SK-N-SH (cell line): ENCODE results near the gene OR51E1. TPM values are rescaled to one million over a fixed set of nuclear protein-coding genes. Genes with fewer than 3 reads are reported as not detected.

ENCODE experiments used
- CTCF ChIA-PET: fragments of 300-600, 350-600 bp; formaldehyde crosslinking; extraction: SDS; loops from one replicate; lab custom pipeline; 2021; lab: Yijun Ruan, JAX
- POLR2A ChIA-PET: fragments of 350-600 bp; sonication (Branson Sonifier 250); formaldehyde crosslinking; extraction: SDS; loops from one replicate; lab custom pipeline; 2020; ENCODE audit warnings: antibody characterized with exemption, inconsistent platforms; lab: Yijun Ruan, JAX
- DNase-seq: peaks from one replicate; pipeline ENCODE4 v3.0.0; 2012
- H2AFZ ChIP-seq: fragments of 200-600 bp; sonication (generic); 2 replicates; pipeline ENCODE4 v1.8.1; 2016; ENCODE audit warnings: antibody characterized with exemption, mild to moderate bottlenecking, low read depth
- H3F3A ChIP-seq: fragments of 200-600 bp; sonication (generic); replicated peaks from 2 replicates; pipeline ENCODE3; 2016; ENCODE audit warnings: antibody characterized with exemption, mild to moderate bottlenecking; ENCODE audit not compliant: insufficient read depth
- H3K27ac ChIP-seq, 2 experiments: fragments of 200-500 bp in 1 of 2; fragments of 200-600 bp in 1 of 2; sonication (Bioruptor generic) in 1 of 2; sonication (generic), shearing (Covaris generic) in 1 of 2; 2 replicates each; pipeline versions ENCODE4 v1.5.1 to v1.6.1; 2014 to 2016; ENCODE audit warnings: low read depth in 2 of 2, inconsistent platforms in 1 of 2, low read length in 1 of 2, mild to moderate bottlenecking in 1 of 2, mixed read lengths in 1 of 2
- H3K27me3 ChIP-seq: fragments of 200-600 bp; sonication (generic), shearing (Covaris generic); 2 replicates; pipeline ENCODE4 v1.6.1; 2016; ENCODE audit warnings: mixed run types; ENCODE audit not compliant: insufficient read depth
- H3K36me3 ChIP-seq, 2 experiments: fragments of 200-500 bp in 1 of 2; fragments of 200-600 bp in 1 of 2; sonication (Bioruptor generic) in 1 of 2; sonication (generic) in 1 of 2; replicated peaks in 1 of 2; 2 replicates each; pipeline versions ENCODE3 to v1.5.1; 2014 to 2016; ENCODE audit warnings: low read length in 1 of 2, mild to moderate bottlenecking in 1 of 2; ENCODE audit not compliant: insufficient read depth in 2 of 2, control insufficient read depth in 1 of 2
- H3K4me1 ChIP-seq, 2 experiments: fragments of 200-500 bp in 1 of 2; fragments of 200-600 bp in 1 of 2; sonication (Bioruptor generic) in 1 of 2; sonication (generic), shearing (Covaris generic) in 1 of 2; 2 replicates each; pipeline versions ENCODE4 v1.5.1 to v1.6.1; 2014 to 2016; ENCODE audit warnings: low read depth in 1 of 2, low read length in 1 of 2, mixed run types in 1 of 2; ENCODE audit not compliant: insufficient read depth in 2 of 2, control insufficient read depth in 1 of 2
- H3K4me2 ChIP-seq: fragments of 200-600 bp; sonication (generic), shearing (Covaris generic); 2 replicates; pipeline ENCODE4 v1.6.1; 2017; ENCODE audit warnings: mixed run types
- H3K4me3 ChIP-seq, 2 experiments: fragments of 200-500 bp in 1 of 2; fragments of 200-600 bp in 1 of 2; sonication (Bioruptor generic) in 1 of 2; sonication (generic), shearing (Covaris generic) in 1 of 2; 2 replicates each; pipeline versions ENCODE4 v1.5.1 to v1.8.1; 2014 to 2016; ENCODE audit warnings: low read depth in 2 of 2, inconsistent platforms in 1 of 2, low read length in 1 of 2, mild to moderate bottlenecking in 1 of 2, mixed read lengths in 1 of 2, moderate library complexity in 1 of 2
- H3K79me2 ChIP-seq: fragments of 200-600 bp; sonication (generic); 2 replicates; pipeline ENCODE4 v1.8.1; 2017; ENCODE audit warnings: mild to moderate bottlenecking; ENCODE audit not compliant: insufficient read depth
- H3K9ac ChIP-seq: fragments of 200-600 bp; sonication (generic); 2 replicates; pipeline ENCODE4 v1.6.1; 2017; ENCODE audit warnings: mixed run types
- H3K9me2 ChIP-seq: fragments of 200-600 bp; sonication (generic); 2 replicates; pipeline ENCODE4 v1.6.1; 2017; ENCODE audit warnings: mixed run types
- H3K9me3 ChIP-seq: fragments of 200-600 bp; sonication (generic); 2 replicates; pipeline ENCODE4 v1.6.1; 2017; ENCODE audit warnings: mixed run types, mild to moderate bottlenecking, moderate library complexity
- H4K20me1 ChIP-seq: fragments of 200-600 bp; sonication (generic); 2 replicates; pipeline ENCODE4 v1.6.1; 2017; ENCODE audit warnings: mild to moderate bottlenecking, mixed run types; ENCODE audit not compliant: insufficient read depth
- CTCF ChIP-seq: fragments of 200-600 bp; sonication (generic); IDR thresholded peaks from 2 replicates; pipeline ENCODE4 v1.6.1; 2017; ENCODE audit warnings: antibody characterized with exemption, mild to moderate bottlenecking, moderate library complexity
- GABPA ChIP-seq: IDR thresholded peaks from 2 replicates; pipeline ENCODE4 v1.4.0; 2012; ENCODE audit warnings: low read depth, mild to moderate bottlenecking
- JUND ChIP-seq: IDR thresholded peaks from 2 replicates; pipeline ENCODE4 v1.4.0; 2012
- NFIC ChIP-seq: IDR thresholded peaks from 2 replicates; pipeline ENCODE4 v1.4.0; 2012; ENCODE audit warnings: borderline replicate concordance
- NRF1 ChIP-seq: IDR thresholded peaks from 2 replicates; pipeline ENCODE4 v1.6.1; 2012; ENCODE audit warnings: low read depth, mild to moderate bottlenecking, low read length
- POLR2AphosphoS5 ChIP-seq: IDR thresholded peaks from 2 replicates; pipeline ENCODE4 v1.6.1; 2012; ENCODE audit warnings: low read depth, low read length
- RCOR1 ChIP-seq: fragments of 150-350 bp; IDR thresholded peaks from 2 replicates; pipeline ENCODE4 v1.6.1; 2017; ENCODE audit warnings: antibody characterized with exemption, low read length
- RFX5 ChIP-seq: IDR thresholded peaks from 2 replicates; pipeline ENCODE4 v1.6.1; 2012; ENCODE audit warnings: mild to moderate bottlenecking, improper control_type of control experiment, low read length
- SIN3A ChIP-seq: IDR thresholded peaks from 2 replicates; pipeline ENCODE4 v1.6.1; 2012; ENCODE audit warnings: low read depth, mild to moderate bottlenecking, low read length, moderate library complexity, borderline replicate concordance
- TCF12 ChIP-seq: IDR thresholded peaks from 2 replicates; pipeline ENCODE4 v1.4.0; 2012
- TEAD4 ChIP-seq: IDR thresholded peaks from 2 replicates; pipeline ENCODE4 v1.4.0; 2012; ENCODE audit warnings: mild to moderate bottlenecking, borderline replicate concordance; ENCODE audit not compliant: insufficient read depth
- USF1 ChIP-seq: IDR thresholded peaks from 2 replicates; pipeline ENCODE4 v1.4.0; 2012; ENCODE audit warnings: low read depth, borderline replicate concordance
- USF2 ChIP-seq: fragments of 150-350 bp; IDR thresholded peaks from 2 replicates; pipeline ENCODE4 v1.6.1; 2017; ENCODE audit warnings: antibody characterized with exemption, low read length, low read depth, borderline replicate concordance
- YY1 ChIP-seq: IDR thresholded peaks from 2 replicates; pipeline ENCODE4 v1.4.0; 2012; ENCODE audit warnings: low read depth, mild to moderate bottlenecking
- WGBS: methylation state at CpG from one replicate; pipeline ENCODE4 v1.1.6; 2017; ENCODE audit warnings: low lambda C conversion rate; 5-methylcytosine and 5-hydroxymethylcytosine counted together
- polyA plus RNA-seq, 3 experiments: library from polyadenylated mRNA; depleted of rRNA; stranded (reverse); fragments of >200 nt; gene quantifications; 2 replicates each; pipeline ENCODE4 v1.2.3, GENCODE V29; 2012

The OR51E1 gene
- polyA plus RNA-seq, 1 of the 3 experiments (the other 2 are of a cell fraction): not detected

- Histone ChIP-seq H2AFZ (no peak overlapping the region), H3F3A (no peaks in the 10 kb centered on the region), H3K27me3 (no peaks in the 10 kb centered on the region), H3K9me2 (no peaks in the 10 kb centered on the region), H3K4me1 (peaks cover 0 to 10% of the 10 kb centered on the region in 2 experiments; a peak in 3 of 4 replicates), H3K9me3 (no peaks in the 10 kb centered on the region), H4K20me1 (no peaks in the 10 kb centered on the region), H3K36me3 (peaks cover 15 to 27% of the 10 kb centered on the region in 2 experiments), H3K79me2 (no peaks in the 10 kb centered on the region; the same call in 1 of the 2 replicates), H3K27ac (no peak overlapping the region), H3K4me2 (peak overlapping the region; percentile 76), H3K4me3 (peak overlapping the region in 1 of 2 experiments; percentile 73; a peak in 1 of 4 replicates)
- CTCF ChIA-PET: interaction anchor here (1.2 to 2.9 kb wide), 2 partner anchors 21 to 425 kb away, joined by 3 to 10 read pairs; no protein-coding TSS in a partner anchor
- POLR2A ChIA-PET: no interaction called here
- no peak for DNase-seq
- TF ChIP-seq RFX5 (no peak), JUND (no peak), CTCF (no peak), POLR2AphosphoS5 (no peak), USF1 (no peak), NRF1 (no peak), YY1 (no peak), SIN3A (no peak)
- TF ChIP-seq, all 33 proteins: peak for 0
- no peak overlapping the region for H3K9ac ChIP-seq
- WGBS: 100% methylated on average over 1 of the region's 1 CpG
Observed at GRCh38 chr11:4606231-4607015, 37.4 kb upstream of the OR51E1 start.

GRCh38 chr11:4607096-4607495 is 36.7 kb upstream of the OR51E1 start:
- peaks cover 15 to 20% of the 10 kb centered on the region in 2 experiments for H3K36me3 ChIP-seq
- peak overlapping the region; percentile 73 to 79 for H3K4me3 ChIP-seq
- no peaks in the 10 kb centered on the region for H3F3A ChIP-seq
- no peaks in the 10 kb centered on the region; the same call in 1 of the 2 replicates for H3K79me2 ChIP-seq
- TF ChIP-seq USF2 (no peak), TCF12 (no peak), RFX5 (no peak), RCOR1 (no peak), NFIC (no peak), NRF1 (no peak), TEAD4 (no peak), GABPA (no peak)
- H3K9me3 ChIP-seq: no peaks in the 10 kb centered on the region
- H3K4me1 ChIP-seq: peaks cover 0 to 10% of the 10 kb centered on the region in 2 experiments; a peak in 3 of 4 replicates
- POLR2A ChIA-PET: interaction anchor here (1.2 kb wide), 1 partner anchor 8 kb away, joined by 4 read pairs; no protein-coding TSS in a partner anchor
- WGBS: 46% methylated on average over 6 of the region's 6 CpGs
- DNase-seq: no peak
- H3K4me2 ChIP-seq: peak overlapping the region; percentile 76
- H3K27ac ChIP-seq: peak overlapping the region in 1 of 2 experiments; percentile 80; a peak in 2 of 4 replicates
- no peaks in the 10 kb centered on the region for H3K9me2 ChIP-seq
- H4K20me1 ChIP-seq: no peaks in the 10 kb centered on the region
- peak overlapping the region; percentile 81 for H3K9ac ChIP-seq
- CTCF ChIA-PET: interaction anchor here (0.6 to 2.9 kb wide), 6 partner anchors 8 to 425 kb away, joined by 3 to 10 read pairs (median 4); partner anchors contain the start of gene OR51D1
- H2AFZ ChIP-seq: peak overlapping the region; percentile 97
- no peaks in the 10 kb centered on the region for H3K27me3 ChIP-seq
